Bronchial epithelial cell (primary cell): ENCODE measurements around the gene KDM4F. TPM values are rescaled to one million over a fixed set of nuclear protein-coding genes. Genes with fewer than 3 reads are reported as not detected.

Experiments used
- DNase-seq: peaks from one replicate; pipeline ENCODE4 v3.0.0-alpha.2; 2010; ENCODE audit warnings: low read depth
- FAIRE-seq: peaks from 2 replicates; lab custom pipeline; 2011; peaks lifted over from hg19 to GRCh38; lab: Jason Lieb, UNC
- H3K27me3 ChIP-seq: 2 replicates; pipeline ENCODE4 v1.5.1; 2011; ENCODE audit warnings: low read length; ENCODE audit not compliant: control insufficient read depth, insufficient read depth
- H3K36me3 ChIP-seq: 2 replicates; pipeline ENCODE4 v1.5.1; 2011; ENCODE audit warnings: low read length; ENCODE audit not compliant: control insufficient read depth, insufficient read depth
- H3K4me3 ChIP-seq: 2 replicates; pipeline ENCODE4 v1.5.1; 2011; ENCODE audit warnings: mild to moderate bottlenecking, low read depth, low read length, control low read depth
- CTCF ChIP-seq: IDR thresholded peaks from 2 replicates; pipeline ENCODE4 v1.5.1; 2011; ENCODE audit warnings: mild to moderate bottlenecking, moderate library complexity, low read length, control low read depth, inconsistent platforms; ENCODE audit not compliant: insufficient read depth, severe bottlenecking
- total RNA-seq: library from RNA; depleted of rRNA; stranded (reverse); fragments of >200 nt; gene quantifications from 2 replicates; pipeline ENCODE4 v1.2.1, GENCODE V29; 2014

Gene KDM4F
- total RNA-seq, 1 donor from 2014 or later = not detected

- DNase-seq (no peak), FAIRE-seq (no peak)
- no peak for TF ChIP-seq CTCF
- Histone ChIP-seq H3K27me3 (no peaks in the 10 kb centered on the region), H3K36me3 (no peaks in the 10 kb centered on the region), H3K4me3 (no peak overlapping the region)
Observed at GRCh38 chr11:95081412-95081811, 32.2 kb downstream of the KDM4F start.

DNA sequence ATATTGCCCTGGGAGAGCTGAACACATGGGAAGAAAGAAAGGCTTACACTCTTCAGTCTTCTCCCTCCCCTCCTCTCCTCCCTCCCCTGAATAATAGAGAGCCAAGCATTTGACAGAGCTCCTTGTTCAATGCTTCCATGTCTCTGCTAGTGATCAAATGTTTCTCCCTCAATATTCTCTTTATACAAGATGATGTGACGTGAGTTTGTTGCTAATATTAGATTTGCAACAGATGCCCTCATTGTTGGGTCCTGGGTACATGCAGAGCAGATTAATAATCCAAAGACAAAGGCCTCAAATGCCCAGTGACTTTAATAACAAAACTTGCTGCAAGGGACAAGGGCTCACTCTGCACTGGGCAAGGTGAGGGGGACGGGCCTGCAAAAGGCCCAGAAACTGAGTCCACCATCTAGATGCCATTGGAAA is 33.4 kb downstream of the KDM4F start:
- FAIRE-seq = no peak
- no peak for DNase-seq
- Histone ChIP-seq H3K36me3 (no peaks in the 10 kb centered on the region), H3K4me3 (no peak overlapping the region), H3K27me3 (no peaks in the 10 kb centered on the region)
- no peak for TF ChIP-seq CTCF

- no peaks in the 10 kb centered on the region for H3K27me3 ChIP-seq
- FAIRE-seq = no peak
- no peak overlapping the region for H3K4me3 ChIP-seq
- H3K36me3 ChIP-seq = no peaks in the 10 kb centered on the region
- DNase-seq = peak; percentile 95
- no peak for TF ChIP-seq CTCF
Observed at GRCh38 chr11:95084509-95084908, 35.3 kb downstream of the KDM4F start.

DNA sequence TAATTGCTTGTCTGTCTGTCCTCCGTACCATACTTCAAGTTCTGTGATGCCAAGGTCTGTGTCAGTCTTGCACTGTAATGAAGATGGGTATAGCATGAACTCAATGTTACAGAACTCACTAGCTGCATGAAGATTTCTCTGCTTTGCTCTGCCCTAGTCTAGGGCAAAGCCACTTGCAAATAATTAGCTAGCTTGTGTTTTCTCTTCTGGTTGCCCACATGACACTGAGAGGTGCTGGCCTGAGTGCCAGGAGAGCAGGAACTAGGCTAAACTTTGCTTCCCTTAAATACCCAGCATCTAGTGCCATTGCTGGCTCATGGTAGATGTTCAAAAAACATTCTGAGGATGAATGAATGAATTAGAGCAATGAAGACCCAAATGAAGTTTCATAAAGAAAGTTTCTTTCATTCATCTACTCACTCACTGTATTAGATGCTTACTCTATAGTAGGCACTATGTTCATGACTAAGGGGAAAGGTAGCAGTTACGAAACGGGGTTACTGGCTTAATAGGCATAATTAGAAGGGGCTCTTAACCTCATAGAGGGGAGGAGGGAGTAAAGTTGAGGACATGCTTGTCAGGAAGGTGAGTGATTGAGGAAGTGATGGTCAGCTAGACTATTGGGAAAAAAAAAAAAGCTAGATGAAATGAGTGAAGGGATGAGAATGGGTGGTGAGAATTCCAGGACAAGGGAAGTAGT is 36.0 kb downstream of the KDM4F start:
- no peaks in the 10 kb centered on the region for H3K27me3 ChIP-seq
- TF ChIP-seq CTCF = no peak
- H3K4me3 ChIP-seq = no peak overlapping the region
- DNase-seq (peak; percentile 44), FAIRE-seq (no peak)
- no peaks in the 10 kb centered on the region for H3K36me3 ChIP-seq

GRCh38 chr11:95086151-95086550 is 36.9 kb downstream of the KDM4F start:
- no peak for TF ChIP-seq CTCF
- H3K4me3 ChIP-seq = no peak overlapping the region
- H3K27me3 ChIP-seq = no peaks in the 10 kb centered on the region
- FAIRE-seq (no peak), DNase-seq (no peak)
- H3K36me3 ChIP-seq = no peaks in the 10 kb centered on the region
